Osteocyte (in vitro differentiated cells): ENCODE measurements around the gene SEC14L2. TPM values are rescaled to one million over a fixed set of nuclear protein-coding genes. Genes with fewer than 3 reads are reported as not detected.

Experiments
- DNase-seq: peaks from one replicate; pipeline ENCODE4 v3.0.0; 2021; ENCODE audit warnings: mixed read lengths; ENCODE audit not compliant: unreplicated experiment; ENCODE audit errors: extremely low spot score
- H3K27ac Mint-ChIP-seq: one replicate; pipeline ENCODE4 v1.8.0; 2021; ENCODE audit warnings: mild to moderate bottlenecking, mixed read lengths; ENCODE audit not compliant: unreplicated experiment
- H3K27me3 Mint-ChIP-seq: one replicate; pipeline ENCODE4 v1.8.0; 2021; ENCODE audit warnings: mixed read lengths; ENCODE audit not compliant: unreplicated experiment
- H3K36me3 Mint-ChIP-seq: one replicate; pipeline ENCODE4 v1.8.0; 2021; ENCODE audit warnings: mixed read lengths; ENCODE audit not compliant: unreplicated experiment
- H3K4me1 Mint-ChIP-seq: one replicate; pipeline ENCODE4 v1.8.0; 2021; ENCODE audit warnings: mixed read lengths; ENCODE audit not compliant: unreplicated experiment
- H3K4me3 Mint-ChIP-seq: one replicate; pipeline ENCODE4 v1.8.0; 2021; ENCODE audit warnings: mild to moderate bottlenecking, moderate library complexity, mixed read lengths; ENCODE audit not compliant: unreplicated experiment
- H3K9me3 Mint-ChIP-seq: one replicate; pipeline ENCODE4 v1.8.0; 2021; ENCODE audit warnings: mixed read lengths; ENCODE audit not compliant: unreplicated experiment
- total RNA-seq: library from RNA; stranded (reverse); gene quantifications from 2 replicates; pipeline ENCODE4 v1.2.1, GENCODE V29; 2021
- TF ChIP-seq, protein P1 (sequence below): fragments of 200-600 bp; sonication (generic); IDR thresholded peaks from 2 replicates; pipeline ENCODE4 v1.5.0; 2021; ENCODE audit warnings: antibody characterized with exemption, mild to moderate bottlenecking, moderate library complexity

The SEC14L2 gene
- total RNA-seq, 1 donor from 2014 or later: 14.9 TPM

DNA sequence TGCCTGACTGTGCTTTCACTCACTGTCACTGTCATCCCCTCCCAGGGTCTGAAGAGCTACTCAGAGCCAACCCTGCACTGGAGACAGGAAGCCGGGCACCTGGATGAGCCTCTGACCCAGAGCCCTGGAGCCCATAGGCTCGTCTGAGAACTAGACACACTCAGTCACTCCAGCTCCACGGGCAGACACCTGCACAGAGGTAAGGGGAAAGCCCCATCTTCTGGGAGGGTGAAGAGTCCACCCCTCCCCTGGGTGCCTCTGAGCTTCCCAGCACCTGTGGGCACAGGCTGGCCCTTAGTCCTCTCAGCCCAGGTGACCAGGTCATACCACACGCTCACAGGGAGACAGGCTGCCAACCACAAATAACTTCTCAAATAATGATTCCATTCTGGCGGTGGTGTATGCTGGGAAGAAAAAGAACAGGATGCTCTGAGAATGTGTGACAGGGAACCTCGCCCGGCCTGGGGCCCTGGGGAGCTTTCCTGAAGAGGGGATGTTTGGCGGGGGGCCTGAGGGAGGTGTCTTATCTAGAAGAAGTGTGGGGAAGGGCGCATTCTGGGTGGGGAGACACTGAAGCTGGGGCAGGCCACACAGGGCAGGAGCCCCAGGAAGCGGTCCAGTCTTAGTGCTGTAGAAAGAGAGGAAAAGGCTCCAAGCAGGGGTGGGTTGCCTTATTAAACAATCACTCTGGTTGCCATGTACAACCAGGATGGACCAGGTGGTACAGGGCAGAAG lies 34.7 kb upstream of the SEC14L2 start:
- Mint-ChIP-seq H3K9me3 (no peaks in the 10 kb centered on the region), H3K36me3 (peaks cover 5% of the 10 kb centered on the region), H3K27me3 (no peaks in the 10 kb centered on the region), H3K27ac (no peak overlapping the region), H3K4me1 (peaks cover 8% of the 10 kb centered on the region), H3K4me3 (no peak overlapping the region)
- no peak for DNase-seq
- TF ChIP-seq, protein P1, sequence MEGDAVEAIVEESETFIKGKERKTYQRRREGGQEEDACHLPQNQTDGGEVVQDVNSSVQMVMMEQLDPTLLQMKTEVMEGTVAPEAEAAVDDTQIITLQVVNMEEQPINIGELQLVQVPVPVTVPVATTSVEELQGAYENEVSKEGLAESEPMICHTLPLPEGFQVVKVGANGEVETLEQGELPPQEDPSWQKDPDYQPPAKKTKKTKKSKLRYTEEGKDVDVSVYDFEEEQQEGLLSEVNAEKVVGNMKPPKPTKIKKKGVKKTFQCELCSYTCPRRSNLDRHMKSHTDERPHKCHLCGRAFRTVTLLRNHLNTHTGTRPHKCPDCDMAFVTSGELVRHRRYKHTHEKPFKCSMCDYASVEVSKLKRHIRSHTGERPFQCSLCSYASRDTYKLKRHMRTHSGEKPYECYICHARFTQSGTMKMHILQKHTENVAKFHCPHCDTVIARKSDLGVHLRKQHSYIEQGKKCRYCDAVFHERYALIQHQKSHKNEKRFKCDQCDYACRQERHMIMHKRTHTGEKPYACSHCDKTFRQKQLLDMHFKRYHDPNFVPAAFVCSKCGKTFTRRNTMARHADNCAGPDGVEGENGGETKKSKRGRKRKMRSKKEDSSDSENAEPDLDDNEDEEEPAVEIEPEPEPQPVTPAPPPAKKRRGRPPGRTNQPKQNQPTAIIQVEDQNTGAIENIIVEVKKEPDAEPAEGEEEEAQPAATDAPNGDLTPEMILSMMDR: no peak

DNA sequence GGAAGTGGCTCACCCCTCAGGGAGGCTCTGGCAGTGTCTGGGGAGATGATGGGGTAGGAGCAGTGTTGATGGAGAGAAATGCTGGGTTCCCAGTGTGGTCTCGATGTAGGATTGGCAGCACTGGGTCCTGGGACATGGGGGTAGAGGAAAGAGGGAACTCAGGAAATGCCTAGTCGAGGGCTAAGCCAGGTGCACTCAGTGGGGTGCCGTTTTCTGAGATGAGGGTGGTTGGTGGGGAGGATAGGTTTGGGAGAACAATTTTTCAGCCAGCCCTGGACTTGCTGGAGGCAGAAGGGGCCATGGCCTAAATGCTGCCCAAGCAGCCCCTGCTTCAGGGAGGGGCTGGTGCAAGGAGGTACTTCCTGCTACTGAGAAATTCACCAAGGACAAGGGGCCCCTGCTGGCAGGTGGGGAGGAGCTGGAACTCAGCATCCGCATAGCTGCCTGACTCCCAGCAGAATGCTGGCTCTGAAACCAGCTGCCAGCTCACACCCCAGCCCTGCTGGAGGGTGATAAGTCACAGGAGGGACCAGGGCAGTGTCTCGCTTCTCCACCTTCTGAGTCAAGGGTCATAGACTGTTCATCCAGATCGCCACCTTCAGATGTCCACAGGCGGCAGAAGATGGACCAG lies 34.1 kb upstream of the SEC14L2 start:
- Mint-ChIP-seq H3K4me3 (no peak overlapping the region), H3K36me3 (peaks cover 5% of the 10 kb centered on the region), H3K4me1 (peaks cover 3% of the 10 kb centered on the region), H3K9me3 (no peaks in the 10 kb centered on the region), H3K27me3 (no peaks in the 10 kb centered on the region), H3K27ac (no peak overlapping the region)
- TF ChIP-seq, protein P1: no peak
- DNase-seq: no peak

DNA sequence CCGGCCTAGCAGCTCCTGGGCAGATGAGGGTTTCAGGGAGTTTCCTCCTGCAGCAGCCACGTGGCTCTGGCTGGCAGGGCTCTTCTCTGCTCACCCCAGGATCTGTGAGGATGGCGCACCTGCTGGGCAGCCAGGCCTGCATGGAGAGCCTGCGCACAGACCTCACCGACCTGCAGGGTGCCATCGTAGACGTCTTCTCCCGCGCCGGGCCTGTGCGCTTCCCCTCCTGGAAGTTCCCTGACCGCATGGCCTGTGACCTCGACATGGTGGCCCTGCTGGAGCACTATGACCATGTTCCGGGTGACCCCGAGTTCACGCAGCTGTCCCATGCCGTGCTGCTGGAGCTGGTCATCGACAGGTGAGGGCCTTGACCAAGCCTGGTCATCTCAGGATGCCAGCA lies 30.9 kb upstream of the SEC14L2 start:
- Mint-ChIP-seq H3K4me1 (no peaks in the 10 kb centered on the region), H3K27me3 (no peaks in the 10 kb centered on the region), H3K9me3 (no peaks in the 10 kb centered on the region), H3K27ac (no peak overlapping the region), H3K4me3 (no peak overlapping the region), H3K36me3 (peaks cover 5% of the 10 kb centered on the region)
- DNase-seq: peak; percentile 79
- TF ChIP-seq, protein P1: no peak

DNA sequence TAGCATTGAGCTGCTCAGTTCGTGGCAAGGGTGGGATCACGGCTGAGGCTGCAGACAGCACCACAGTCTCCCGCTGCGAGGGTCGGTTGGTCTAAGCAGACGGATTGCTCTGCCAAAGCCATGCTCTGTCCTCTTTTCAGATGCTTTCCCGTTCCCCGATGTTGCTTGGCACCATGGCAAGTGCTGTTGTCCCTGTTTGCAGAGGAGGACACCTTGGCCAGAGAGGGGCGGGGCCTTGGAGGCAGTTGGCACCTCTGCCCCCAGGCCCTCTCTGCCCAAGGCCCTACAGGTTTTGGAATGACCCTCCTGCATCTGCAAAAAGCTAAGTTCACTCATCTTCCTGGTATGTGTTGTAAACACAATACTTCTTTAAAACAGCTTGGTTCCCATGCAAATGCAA lies 28.4 kb upstream of the SEC14L2 start:
- no peaks in the 10 kb centered on the region for H3K36me3 Mint-ChIP-seq
- no peaks in the 10 kb centered on the region for H3K4me1 Mint-ChIP-seq
- no peak overlapping the region for H3K27ac Mint-ChIP-seq
- TF ChIP-seq, protein P1: no peak
- no peak for DNase-seq
- no peaks in the 10 kb centered on the region for H3K9me3 Mint-ChIP-seq
- no peaks in the 10 kb centered on the region for H3K27me3 Mint-ChIP-seq
- no peak overlapping the region for H3K4me3 Mint-ChIP-seq

DNA sequence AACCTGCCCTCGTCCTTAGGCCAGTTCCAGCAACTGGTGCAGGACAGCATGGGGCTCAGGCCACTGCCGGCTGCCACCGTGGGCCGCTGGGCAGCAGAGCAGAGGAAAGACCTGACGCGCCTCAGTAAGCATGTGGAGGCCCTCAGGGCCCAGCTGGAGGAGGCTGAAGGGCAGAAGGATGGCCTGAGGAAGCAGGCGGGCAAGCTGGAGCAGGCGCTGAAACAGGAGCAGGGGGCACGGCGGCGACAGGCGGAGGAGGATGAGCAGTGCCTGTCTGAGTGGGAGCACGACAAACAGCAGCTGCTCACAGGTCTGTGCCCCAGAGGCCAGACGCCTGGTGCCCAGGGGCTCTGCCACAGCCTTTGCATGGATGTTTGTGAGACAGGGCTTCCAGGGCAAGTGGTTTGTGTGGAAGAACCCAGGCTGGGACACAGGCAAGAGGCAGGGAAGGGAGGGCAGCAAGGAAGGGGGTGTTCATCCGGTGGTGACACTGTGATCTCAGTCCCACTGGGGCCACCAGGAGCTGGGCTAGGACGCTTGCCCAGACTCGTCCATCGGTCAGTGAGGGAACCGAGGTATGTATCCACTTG lies 26.1 kb upstream of the SEC14L2 start:
- Mint-ChIP-seq H3K27me3 (no peaks in the 10 kb centered on the region), H3K4me1 (no peaks in the 10 kb centered on the region), H3K36me3 (no peaks in the 10 kb centered on the region), H3K9me3 (no peaks in the 10 kb centered on the region), H3K4me3 (no peak overlapping the region), H3K27ac (no peak overlapping the region)
- TF ChIP-seq, protein P1: no peak
- no peak for DNase-seq
